Esophagus (tissue), 2 donors: Measurements from ENCODE around the gene LORICRIN. TPM values are rescaled to one million over a fixed set of nuclear protein-coding genes. Genes with fewer than 3 reads are reported as not detected.

Experiments used
- H3K27ac ChIP-seq, 2 donors: one replicate each; pipeline ENCODE4 v1.5.1; 2013; ENCODE audit warnings: low read depth in 2 of 2, mild to moderate bottlenecking in 2 of 2, inconsistent platforms in 1 of 2, low read length in 1 of 2, moderate library complexity in 1 of 2
- H3K27me3 ChIP-seq, 2 donors: one replicate each; pipeline ENCODE4 v1.6.1; 2013; ENCODE audit warnings: low read length in 2 of 2, control low read depth in 1 of 2, mild to moderate bottlenecking in 1 of 2; ENCODE audit not compliant: insufficient read depth in 2 of 2, control insufficient read depth in 1 of 2
- H3K36me3 ChIP-seq, 2 donors: one replicate each; pipeline ENCODE4 v1.6.1; 2013; ENCODE audit warnings: low read length in 1 of 2; ENCODE audit not compliant: control insufficient read depth in 2 of 2, insufficient read depth in 2 of 2
- H3K4me1 ChIP-seq, 2 donors: one replicate each; pipeline ENCODE4 v1.6.1; 2013; ENCODE audit warnings: low read length in 1 of 2; ENCODE audit not compliant: control insufficient read depth in 2 of 2, insufficient read depth in 2 of 2
- H3K4me3 ChIP-seq, 2 donors: one replicate each; pipeline ENCODE4 v1.5.1; 2013; ENCODE audit warnings: low read length in 2 of 2, mild to moderate bottlenecking in 2 of 2, low read depth in 1 of 2, moderate library complexity in 1 of 2
- H3K9me3 ChIP-seq, 2 donors: one replicate each; pipeline ENCODE4 v1.6.1; 2013; ENCODE audit warnings: mild to moderate bottlenecking in 2 of 2, low read depth in 1 of 2, low read length in 1 of 2, moderate library complexity in 1 of 2; ENCODE audit not compliant: control insufficient read depth in 2 of 2, insufficient read depth in 1 of 2
- WGBS, 2 donors: extraction: QIAGEN DNeasy Blood & Tissue Kit; methylation state at CpG; one replicate each; pipeline ENCODE4 v1.1.7; 2013; 5-methylcytosine and 5-hydroxymethylcytosine counted together
- polyA plus RNA-seq, 2 donors: library from polyadenylated mRNA; stranded (reverse); fragments of 200-250 nt; gene quantifications; one replicate each; pipeline ENCODE4 v1.2.3, GENCODE V29; 2013
- donor health status: healthy with polysubstance abuse.
- donor health status: Bipolar disorder and iron deficiency.

The LORICRIN gene
- polyA plus RNA-seq, 2 donors, result 0.28 TPM; not detected in 1

GRCh38 chr1:153309441-153309840 lies 50.0 kb downstream of the LORICRIN start:
- Histone ChIP-seq H3K27me3 (no peaks in the 10 kb centered on the region), H3K36me3 (peaks cover 0 to 4% of the 10 kb centered on the region in 2 donors), H3K27ac (no peak overlapping the region), H3K9me3 (no peaks in the 10 kb centered on the region), H3K4me1 (peaks cover 0 to 5% of the 10 kb centered on the region in 2 donors), H3K4me3 (no peak overlapping the region)
- 67 to 77% methylated on average over 2 of the region's 2 CpGs for WGBS, 2 donors

DNA sequence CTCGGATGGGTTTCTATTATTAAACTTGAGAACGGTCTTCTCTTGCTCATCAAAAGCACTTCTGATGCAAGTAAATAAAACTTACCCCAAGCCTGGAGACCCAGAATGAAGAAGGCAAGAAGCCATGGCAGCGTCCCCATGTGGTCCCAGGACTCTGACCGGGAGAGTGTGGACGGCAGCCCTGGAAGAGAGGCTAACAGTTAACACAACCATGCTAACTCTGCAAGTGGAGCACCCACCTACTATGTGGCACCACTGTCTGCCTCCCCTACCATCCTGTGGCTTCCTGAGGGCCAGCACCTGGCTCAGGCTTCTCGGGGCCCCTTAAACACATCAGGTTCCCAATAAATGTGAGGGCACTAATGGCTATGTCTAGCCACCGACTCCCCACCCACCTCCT lies 51.0 kb downstream of the LORICRIN start:
- H3K27me3 ChIP-seq, result no peaks in the 10 kb centered on the region
- H3K4me1 ChIP-seq, result peaks cover 0 to 5% of the 10 kb centered on the region in 2 donors
- H3K9me3 ChIP-seq, result no peaks in the 10 kb centered on the region
- H3K36me3 ChIP-seq, result peaks cover 0 to 4% of the 10 kb centered on the region in 2 donors
- no peak overlapping the region for H3K27ac ChIP-seq
- no peak overlapping the region for H3K4me3 ChIP-seq
- 72 to 76% methylated on average over 7 of the region's 7 CpGs for WGBS, 2 donors

Other genes starting within 250 kb of the LORICRIN start
- 1,000 to 10,000 TPM; 2,433 to 2,781 TPM for gene SPRR1B, start 228.5 kb upstream of the LORICRIN start, polyA plus RNA-seq
- 1,000 to 10,000 TPM; 1,582 to 3,252 TPM for gene SPRR2D, start 218.6 kb upstream of the LORICRIN start, polyA plus RNA-seq
- 1,000 to 10,000 TPM; 3,933 to 4,263 TPM for gene SPRR2A, start 202.2 kb upstream of the LORICRIN start, polyA plus RNA-seq
- 10 to 100 TPM; 10.9 to 75.1 TPM for gene SPRR2B, start 188.1 kb upstream of the LORICRIN start, polyA plus RNA-seq
- 1,000 to 10,000 TPM; 1,279 to 1,684 TPM for gene SPRR2E, start 165.2 kb upstream of the LORICRIN start, polyA plus RNA-seq
- 100 to 1,000 TPM; 104 to 135 TPM for gene SPRR2F, start 146.2 kb upstream of the LORICRIN start, polyA plus RNA-seq
- gene SPRR2G, start 108.8 kb upstream of the LORICRIN start, polyA plus RNA-seq, result 1 to 10 TPM in 1 of 2 donors, under 1 TPM in 1; 0.49 to 2.0 TPM
- not detected for gene LELP1, start 56.3 kb upstream of the LORICRIN start, polyA plus RNA-seq
- gene PRR9, start 42.1 kb upstream of the LORICRIN start, polyA plus RNA-seq, result not detected
- 10 to 100 TPM in 1 of 2 donors, 1 to 10 TPM in 1; 9.9 to 21.5 TPM for gene PGLYRP3, start 53.3 kb downstream of the LORICRIN start, polyA plus RNA-seq
- gene PGLYRP4, start 89.2 kb downstream of the LORICRIN start, polyA plus RNA-seq, result 1 to 10 TPM; 3.1 to 3.3 TPM
- over 10,000 TPM; 47,233 to 60,368 TPM for gene S100A9, start 98.2 kb downstream of the LORICRIN start, polyA plus RNA-seq
- 100 to 1,000 TPM in 1 of 2 donors, 10 to 100 TPM in 1; 67.2 to 222 TPM for gene S100A12, start 115.9 kb downstream of the LORICRIN start, polyA plus RNA-seq
- over 10,000 TPM; 44,360 to 65,887 TPM for gene S100A8, start 131.4 kb downstream of the LORICRIN start, polyA plus RNA-seq
- gene S100A7A, start 156.8 kb downstream of the LORICRIN start, polyA plus RNA-seq, result 1 to 10 TPM in 1 of 2 donors, under 1 TPM in 1; 0.02 to 1.3 TPM
- gene S100A7, start 201.0 kb downstream of the LORICRIN start, polyA plus RNA-seq, result 100 to 1,000 TPM; 115 to 689 TPM